ENCODE data around the gene PERM1.

DNA sequence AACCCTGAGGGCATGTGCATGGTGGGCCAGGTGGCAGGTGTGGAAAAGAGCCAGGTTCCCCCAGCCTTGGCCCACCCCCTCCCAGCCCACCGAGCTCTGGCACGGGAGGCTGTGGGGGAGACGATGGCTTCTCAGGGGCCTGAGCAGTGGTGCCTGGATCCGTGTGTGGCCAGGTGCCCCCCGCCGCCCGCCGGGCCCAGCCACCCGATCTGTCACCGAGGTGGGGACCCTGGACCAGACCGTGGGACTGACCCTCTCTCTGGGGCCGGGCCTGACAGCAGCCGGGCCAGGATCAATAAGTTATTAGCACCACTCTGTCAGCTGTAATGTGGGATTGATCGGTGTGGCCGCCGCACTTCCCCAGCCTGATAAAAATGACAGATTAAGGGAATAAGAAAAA, 44.4 kb downstream of the PERM1 start:
- TF ChIP-seq, protein P1, sequence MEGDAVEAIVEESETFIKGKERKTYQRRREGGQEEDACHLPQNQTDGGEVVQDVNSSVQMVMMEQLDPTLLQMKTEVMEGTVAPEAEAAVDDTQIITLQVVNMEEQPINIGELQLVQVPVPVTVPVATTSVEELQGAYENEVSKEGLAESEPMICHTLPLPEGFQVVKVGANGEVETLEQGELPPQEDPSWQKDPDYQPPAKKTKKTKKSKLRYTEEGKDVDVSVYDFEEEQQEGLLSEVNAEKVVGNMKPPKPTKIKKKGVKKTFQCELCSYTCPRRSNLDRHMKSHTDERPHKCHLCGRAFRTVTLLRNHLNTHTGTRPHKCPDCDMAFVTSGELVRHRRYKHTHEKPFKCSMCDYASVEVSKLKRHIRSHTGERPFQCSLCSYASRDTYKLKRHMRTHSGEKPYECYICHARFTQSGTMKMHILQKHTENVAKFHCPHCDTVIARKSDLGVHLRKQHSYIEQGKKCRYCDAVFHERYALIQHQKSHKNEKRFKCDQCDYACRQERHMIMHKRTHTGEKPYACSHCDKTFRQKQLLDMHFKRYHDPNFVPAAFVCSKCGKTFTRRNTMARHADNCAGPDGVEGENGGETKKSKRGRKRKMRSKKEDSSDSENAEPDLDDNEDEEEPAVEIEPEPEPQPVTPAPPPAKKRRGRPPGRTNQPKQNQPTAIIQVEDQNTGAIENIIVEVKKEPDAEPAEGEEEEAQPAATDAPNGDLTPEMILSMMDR (conservative IDR thresholded peaks at IDR 0.05; ENCODE audit: low read length) = no peak
- no peak for TF ChIP-seq EZH2phosphoT487 (IDR thresholded peaks at IDR 0.05; ENCODE audit: borderline replicate concordance, low read depth, low read length)
